ENCODE results near the gene LCP1. TPM values are rescaled to one million over a fixed set of nuclear protein-coding genes. Genes with fewer than 3 reads are reported as not detected.

LCP1 gene
- total and polyA plus RNA-seq, 2 of the 13 experiments (the other 11 are each of a cell fraction or from before 2014, with no cell fraction given), result 1.6 TPM

DNA sequence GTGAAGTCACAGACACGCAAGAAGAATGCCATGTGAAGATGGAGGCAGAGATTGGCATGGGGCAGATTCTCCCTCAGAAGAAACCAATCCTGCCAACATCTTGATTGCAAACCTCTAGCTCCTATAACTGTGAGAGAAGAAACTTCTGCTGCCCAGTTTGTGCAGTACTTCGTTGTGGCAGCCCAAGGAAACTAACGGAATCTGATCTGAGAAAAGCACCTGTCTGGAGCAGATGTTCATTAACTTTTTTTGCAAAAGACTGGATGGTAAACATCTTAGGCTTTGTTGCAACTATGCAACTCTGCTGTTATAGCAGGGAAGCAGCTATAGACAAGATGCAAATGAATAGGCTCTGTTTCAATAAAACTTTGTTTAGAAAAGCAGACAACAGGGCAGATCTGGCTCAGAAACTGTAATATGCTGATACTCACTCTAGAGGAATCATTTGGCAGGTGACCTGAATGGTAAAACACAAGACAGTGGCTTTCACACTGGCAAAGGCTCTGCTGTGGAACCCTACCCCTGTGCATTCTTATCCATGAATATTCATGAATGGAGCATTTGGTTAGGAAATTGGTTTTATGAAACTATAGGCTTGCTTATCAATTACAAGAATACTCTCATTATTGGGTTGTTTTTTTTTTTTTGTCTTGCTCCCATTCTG is 51.9 kb downstream of the LCP1 start:
- no peaks in the 10 kb centered on the region for H3K79me2 ChIP-seq (ENCODE audit: insufficient read depth, low read length)
- peaks cover 46% of the 10 kb centered on the region for H3K4me1 ChIP-seq (ENCODE audit: insufficient read depth, low read length)
- H3K4me2 ChIP-seq (ENCODE audit: low read depth, low read length), result no peak overlapping the region
- ChIA-PET CTCF (ENCODE audit: low intra/inter-chr PET ratio, low total read pairs) (no interaction called here), POLR2A (interaction anchor here (1.3 to 1.4 kb wide), 2 partner anchors 10 to 13 kb away, joined by 3 to 5 read pairs; no protein-coding TSS in a partner anchor)
- ATAC-seq (no peak), DNase-seq (ENCODE audit: low spot score) (no peak), FAIRE-seq (no peak)
- in situ Hi-C loops (cut with HindIII; ENCODE audit: extremely low pct_ligation_motif_present, low pct_unique_long_range_greater_than_20kb) (loop anchor here (5.0 kb wide), 1 partner anchor 58 kb away; no protein-coding TSS in a partner anchor), intact Hi-C loops (cut with micrococcal nuclease; ENCODE audit: unreplicated experiment) (loop anchor here (5.0 kb wide), 1 partner anchor 78 kb away; the partner anchor contains the start of gene ZC3H13)
- no peaks in the 10 kb centered on the region for H3K27me3 ChIP-seq (ENCODE audit: control insufficient read depth in 1 of 2, insufficient read depth in 2 of 2, low read length in 2 of 2)
- H3K4me3 ChIP-seq (replicated peaks in 1 of 3; ENCODE audit: insufficient read depth in 1 of 3, low read depth in 2 of 3, low read length in 3 of 3), result no peak overlapping the region
- no peaks in the 10 kb centered on the region for H3K36me3 ChIP-seq (replicated peaks in 1 of 2; ENCODE audit: control insufficient read depth in 1 of 2, insufficient read depth in 2 of 2, low read length in 2 of 2)
- no peak for TF ChIP-seq SIX1 (CRISPR knock-in tag; IDR thresholded peaks at IDR 0.05; ENCODE audit: borderline replicate concordance)
- no peak for TF ChIP-seq ZNF670 (CRISPR knock-in tag; IDR thresholded peaks at IDR 0.05; ENCODE audit: borderline replicate concordance)
- TF ChIP-seq NFKB2 (CRISPR knock-in tag; IDR thresholded peaks at IDR 0.05; ENCODE audit: borderline replicate concordance), result no peak
- TF ChIP-seq, protein P1, sequence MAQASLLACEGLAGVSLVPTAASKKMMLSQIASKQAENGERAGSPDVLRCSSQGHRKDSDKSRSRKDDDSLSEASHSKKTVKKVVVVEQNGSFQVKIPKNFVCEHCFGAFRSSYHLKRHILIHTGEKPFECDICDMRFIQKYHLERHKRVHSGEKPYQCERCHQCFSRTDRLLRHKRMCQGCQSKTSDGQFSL (CRISPR knock-in tag; IDR thresholded peaks at IDR 0.05), result no peak
- no peak for TF ChIP-seq SAP130 (CRISPR knock-in tag; IDR thresholded peaks at IDR 0.05; ENCODE audit: low read depth)
- no peak for TF ChIP-seq SP5 (CRISPR knock-in tag; IDR thresholded peaks at IDR 0.05; ENCODE audit: borderline replicate concordance, low read depth)
- no peak for TF ChIP-seq ISL2 (CRISPR knock-in tag; IDR thresholded peaks at IDR 0.05)
- TF ChIP-seq, protein P2, sequence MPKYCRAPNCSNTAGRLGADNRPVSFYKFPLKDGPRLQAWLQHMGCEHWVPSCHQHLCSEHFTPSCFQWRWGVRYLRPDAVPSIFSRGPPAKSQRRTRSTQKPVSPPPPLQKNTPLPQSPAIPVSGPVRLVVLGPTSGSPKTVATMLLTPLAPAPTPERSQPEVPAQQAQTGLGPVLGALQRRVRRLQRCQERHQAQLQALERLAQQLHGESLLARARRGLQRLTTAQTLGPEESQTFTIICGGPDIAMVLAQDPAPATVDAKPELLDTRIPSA (CRISPR knock-in tag; IDR thresholded peaks at IDR 0.05; ENCODE audit: borderline replicate concordance), result no peak
- TF ChIP-seq EZH2 (conservative IDR thresholded peaks at IDR 0.05; ENCODE audit: low read depth, low read length), result no peak
- no peak for TF ChIP-seq ZBTB21 (CRISPR knock-in tag; IDR thresholded peaks at IDR 0.05)
- no peak for TF ChIP-seq ZNF367 (CRISPR knock-in tag; IDR thresholded peaks at IDR 0.05; ENCODE audit: borderline replicate concordance)
- no TSS peak for BruUV-seq (replicated peaks)
- no peaks in the 10 kb centered on the region for H3K9me3 ChIP-seq (ENCODE audit: low read length)
- H2AFZ ChIP-seq (ENCODE audit: low read length), result no peak overlapping the region
- no peak overlapping the region for H3K9ac ChIP-seq (ENCODE audit: insufficient read depth, low read depth, low read length)
- H3K27ac ChIP-seq (ENCODE audit: extremely low read length, insufficient read depth, low read length), result no peak overlapping the region
- WGBS (ENCODE audit: low lambda C conversion rate), result 87% methylated on average over 3 of the region's 3 CpGs
- H4K20me1 ChIP-seq (ENCODE audit: insufficient read depth, low read length), result no peaks in the 10 kb centered on the region
